ENCODE results near the gene MPST. TPM values are rescaled to one million over a fixed set of nuclear protein-coding genes. Genes with fewer than 3 reads are reported as not detected.

Gene MPST
- total RNA-seq, 1 experiment from 2014 or later: 31.4 TPM

GRCh38 chr22:37079158-37079557 lies 59.6 kb downstream of the MPST start:
- H3K27me3 ChIP-seq (ENCODE audit: control insufficient read depth, insufficient read depth, low read length): no peaks in the 10 kb centered on the region
- in situ Hi-C loops (cut with HindIII; ENCODE audit: low pct_unique_long_range_greater_than_20kb, low sequenced_read_pairs): no loop called here
- no TSS peak for BruUV-seq (replicated peaks)
- POLR2A ChIA-PET: no interaction called here
- H3K4me1 ChIP-seq (ENCODE audit: control insufficient read depth, insufficient read depth, low read length): no peaks in the 10 kb centered on the region
- intact Hi-C loops (cut with micrococcal nuclease; ENCODE audit: unreplicated experiment): no loop called here
- CTCF ChIA-PET: no interaction called here
- H3K4me3 ChIP-seq (ENCODE audit: low read depth in 2 of 2, low read length in 2 of 2): no peak overlapping the region
- H3K27ac ChIP-seq (ENCODE audit: low read length): no peak overlapping the region
- ATAC-seq (no peak), DNase-seq (ENCODE audit: low read depth, low spot score) (no peak)
- no peaks in the 10 kb centered on the region for H3K36me3 ChIP-seq (ENCODE audit: control insufficient read depth, insufficient read depth, low read length)
- TF ChIP-seq POLR2AphosphoS5 (IDR thresholded peaks at IDR 0.05; ENCODE audit: low read depth, low read length) (no peak), REST (IDR thresholded peaks at IDR 0.05; ENCODE audit: insufficient read depth in 1 of 2, low read depth in 2 of 2, low read length in 1 of 2) (no peak), TCF7L2 (IDR thresholded peaks at IDR 0.05; ENCODE audit: low read depth, low read length) (no peak), CTCF (IDR thresholded peaks at IDR 0.05) (no peak), SIN3A (IDR thresholded peaks at IDR 0.05; ENCODE audit: borderline replicate concordance, insufficient read depth, low read depth, low read length) (no peak)
- no peaks in the 10 kb centered on the region for H3K9me3 ChIP-seq (ENCODE audit: control insufficient read depth, insufficient read depth, low read depth, low read length)

Other genes with a start within 250 kb of the MPST start
- gene IFT27, start 243.6 kb upstream of the MPST start, total RNA-seq (2021; ENCODE audit: unreplicated experiment): 44.4 TPM
- gene PVALB, start 202.7 kb upstream of the MPST start, total RNA-seq (2021; ENCODE audit: unreplicated experiment): not detected
- not detected for gene NCF4, start 158.7 kb upstream of the MPST start, total RNA-seq (2021; ENCODE audit: unreplicated experiment)
- gene CSF2RB, start 106.1 kb upstream of the MPST start, total RNA-seq (2021; ENCODE audit: unreplicated experiment): not detected
- 15.9 TPM for gene TST, start 295 bp upstream of the MPST start, total RNA-seq (2021; ENCODE audit: unreplicated experiment)
- gene KCTD17, start 32.0 kb downstream of the MPST start, total RNA-seq (2021; ENCODE audit: unreplicated experiment): 32.7 TPM
- gene TMPRSS6, start 90.0 kb downstream of the MPST start, total RNA-seq (2021; ENCODE audit: unreplicated experiment): not detected
- gene IL2RB, start 130.2 kb downstream of the MPST start, total RNA-seq (2021; ENCODE audit: unreplicated experiment): 1.0 TPM
- 25.0 TPM for gene C1QTNF6, start 168.5 kb downstream of the MPST start, total RNA-seq (2021; ENCODE audit: unreplicated experiment)
- 0.08 TPM for gene SSTR3, start 192.7 kb downstream of the MPST start, total RNA-seq (2021; ENCODE audit: unreplicated experiment)
- gene RAC2, start 224.5 kb downstream of the MPST start, total RNA-seq (2021; ENCODE audit: unreplicated experiment): 1.5 TPM

Measured in Panc1 (cell line).